ENCODE data around the gene PINK1.

The PINK1 gene

GRCh38 chr1:20633190-20634064 lies at the start of gene PINK1:
TSS of gene PINK1 (plus strand) at chr1:20633458. CDS start at chr1:20633549, 91 bp downstream.
- peak within 1 kb of the TSS; percentile 88 to 100 (median 96) for H3K4me3 ChIP-seq
- peak within 1 kb of the TSS; percentile 79 to 97 (median 93) for H3K27ac ChIP-seq

GRCh38 chr1:20584890-20585289 lies 48.4 kb upstream of the PINK1 start:
- Histone ChIP-seq H3K27ac (no peak overlapping the region), H3K4me3 (no peak overlapping the region)

- peak overlapping the region in 1 of 21 experiments; percentile 49 for H3K27ac ChIP-seq
These were observed 46.2 kb upstream of the PINK1 start for GRCh38 chr1:20586953-20587660.

GRCh38 chr1:20587661-20588053 lies 45.6 kb upstream of the PINK1 start:
- H3K27ac ChIP-seq: no peak overlapping the region
- H3K4me3 ChIP-seq: no peak overlapping the region

More at GRCh38 chr1:20586953-20587660, 46.2 kb upstream of the PINK1 start:
- no peak overlapping the region for H3K4me3 ChIP-seq

GRCh38 chr1:20588634-20589225 lies 44.5 kb upstream of the PINK1 start, which contains the start of gene CDA:
TSS of gene CDA (plus strand) at chr1:20589097. CDS start at chr1:20589130, 33 bp downstream.
- peak within 1 kb of the TSS in 18 of 21 experiments; percentile 9 to 86 (median 64) for H3K27ac ChIP-seq
- H3K4me3 ChIP-seq: peak within 1 kb of the TSS; percentile 4 to 28 (median 21)

GRCh38 chr1:20589331-20590278 lies 43.7 kb upstream of the PINK1 start:
- Histone ChIP-seq H3K4me3 (peak overlapping the region; percentile 4 to 28 (median 21)), H3K27ac (peak overlapping the region in 18 of 21 experiments; percentile 9 to 86 (median 64))

- peak overlapping the region in 5 of 7 experiments; percentile 15 to 28 (median 22) for H3K4me3 ChIP-seq
- H3K27ac ChIP-seq: peak overlapping the region in 8 of 21 experiments; percentile 16 to 86 (median 71)
These were observed 42.9 kb upstream of the PINK1 start for GRCh38 chr1:20590306-20590777.

- H3K4me3 ChIP-seq: no peak overlapping the region
These were observed 39.5 kb upstream of the PINK1 start for GRCh38 chr1:20593756-20594155.

GRCh38 chr1:20594746-20595145 lies 38.5 kb upstream of the PINK1 start:
- no peak overlapping the region for H3K27ac ChIP-seq
- H3K4me3 ChIP-seq: no peak overlapping the region

More at GRCh38 chr1:20593756-20594155, 39.5 kb upstream of the PINK1 start:
- no peak overlapping the region for H3K27ac ChIP-seq

- H3K4me3 ChIP-seq: no peak overlapping the region
- H3K27ac ChIP-seq: no peak overlapping the region
These were observed 37.2 kb upstream of the PINK1 start for GRCh38 chr1:20596106-20596505.

- Histone ChIP-seq H3K27ac (peak overlapping the region in 1 of 21 experiments; percentile 50), H3K4me3 (no peak overlapping the region)
These were observed 35.6 kb upstream of the PINK1 start for GRCh38 chr1:20597650-20598049.

GRCh38 chr1:20600156-20600555 lies 33.1 kb upstream of the PINK1 start:
- H3K4me3 ChIP-seq: no peak overlapping the region
- H3K27ac ChIP-seq: no peak overlapping the region

- Histone ChIP-seq H3K4me3 (no peak overlapping the region), H3K27ac (no peak overlapping the region)
These were observed 32.0 kb upstream of the PINK1 start for GRCh38 chr1:20601129-20601825.

GRCh38 chr1:20602851-20603450 lies 30.3 kb upstream of the PINK1 start:
- Histone ChIP-seq H3K27ac (peak overlapping the region in 4 of 21 experiments; percentile 8 to 69 (median 20)), H3K4me3 (no peak overlapping the region)

- H3K27ac ChIP-seq: peak overlapping the region in 4 of 21 experiments; percentile 5 to 69 (median 21)
- H3K4me3 ChIP-seq: no peak overlapping the region
These were observed 29.5 kb upstream of the PINK1 start for GRCh38 chr1:20603504-20604464.

- peak overlapping the region in 4 of 21 experiments; percentile 7 to 69 (median 28) for H3K27ac ChIP-seq
- no peak overlapping the region for H3K4me3 ChIP-seq
These were observed 28.6 kb upstream of the PINK1 start for GRCh38 chr1:20604678-20605077.
